ENCODE results near the gene CAPRIN1.
"Not testable (repeated sequence)": the region's sequence is repeated elsewhere in the genome, so short reads cannot be mapped to it uniquely, and the experiment has no call there.

The CAPRIN1 gene

GRCh38 chr11:34050581-34051348 lies 766 bp upstream of the CAPRIN1 start:
- H3K9ac ChIP-seq, result no peak overlapping the region
- TF ChIP-seq CTCF (IDR thresholded peaks at IDR 0.05), result no peak
- H2AFZ ChIP-seq, result peak overlapping the region; percentile 86
- H3K27ac ChIP-seq, result peak overlapping the region; percentile 98
- H3K27me3 ChIP-seq (ENCODE audit: control insufficient read depth, insufficient read depth, low read length), result no peaks in the 10 kb centered on the region
- H3K9me3 ChIP-seq (ENCODE audit: control insufficient read depth, low read length), result no peaks in the 10 kb centered on the region
- H3K4me3 ChIP-seq (ENCODE audit: low read depth, low read length), result peak overlapping the region; percentile 72
- peaks cover 15% of the 10 kb centered on the region for H3K79me2 ChIP-seq
- H3K4me2 ChIP-seq (ENCODE audit: low read length), result peak overlapping the region; percentile 86
- H3K4me1 ChIP-seq, result peaks cover 1% of the 10 kb centered on the region
- H3K36me3 ChIP-seq (ENCODE audit: control insufficient read depth, insufficient read depth, low read length), result no peaks in the 10 kb centered on the region

GRCh38 chr11:34052036-34052607 lies 591 bp downstream of the CAPRIN1 start:
- Histone ChIP-seq H3K27me3 (ENCODE audit: control insufficient read depth, insufficient read depth, low read length) (no peaks in the 10 kb centered on the region), H3K4me2 (ENCODE audit: low read length) (peak overlapping the region; percentile 81), H3K79me2 (peaks cover 19% of the 10 kb centered on the region), H3K4me3 (ENCODE audit: low read depth, low read length) (peak overlapping the region; percentile 80), H3K36me3 (ENCODE audit: control insufficient read depth, insufficient read depth, low read length) (no peaks in the 10 kb centered on the region), H3K4me1 (peaks cover 8% of the 10 kb centered on the region), H3K9ac (peak overlapping the region; percentile 46), H2AFZ (peak overlapping the region; percentile 86), H3K27ac (peak overlapping the region; percentile 98), H3K9me3 (ENCODE audit: control insufficient read depth, low read length) (no peaks in the 10 kb centered on the region)
- TF ChIP-seq CTCF (IDR thresholded peaks at IDR 0.05), result no peak

- no peaks in the 10 kb centered on the region for H3K9me3 ChIP-seq (ENCODE audit: control insufficient read depth, low read length)
- TF ChIP-seq CTCF (IDR thresholded peaks at IDR 0.05), result no peak
- H2AFZ ChIP-seq, result peak overlapping the region; percentile 75
- peaks cover 20% of the 10 kb centered on the region for H3K79me2 ChIP-seq
- no peaks in the 10 kb centered on the region for H3K36me3 ChIP-seq (ENCODE audit: control insufficient read depth, insufficient read depth, low read length)
- H3K4me2 ChIP-seq (ENCODE audit: low read length), result peak overlapping the region; percentile 81
- peak overlapping the region; percentile 46 for H3K9ac ChIP-seq
- H3K4me1 ChIP-seq, result peaks cover 9% of the 10 kb centered on the region
- peak overlapping the region; percentile 80 for H3K4me3 ChIP-seq (ENCODE audit: low read depth, low read length)
- H3K27me3 ChIP-seq (ENCODE audit: control insufficient read depth, insufficient read depth, low read length), result no peaks in the 10 kb centered on the region
- H3K27ac ChIP-seq, result peak overlapping the region; percentile 84
Measured at GRCh38 chr11:34052608-34053160, 1.2 kb downstream of the CAPRIN1 start.

GRCh38 chr11:34053161-34053686 lies 1.7 kb downstream of the CAPRIN1 start:
- peak overlapping the region; percentile 75 for H2AFZ ChIP-seq
- H3K4me1 ChIP-seq, result peaks cover 9% of the 10 kb centered on the region
- no peaks in the 10 kb centered on the region for H3K9me3 ChIP-seq (ENCODE audit: control insufficient read depth, low read length)
- H3K79me2 ChIP-seq, result peaks cover 20% of the 10 kb centered on the region
- H3K4me2 ChIP-seq (ENCODE audit: low read length), result peak overlapping the region; percentile 81
- no peaks in the 10 kb centered on the region for H3K36me3 ChIP-seq (ENCODE audit: control insufficient read depth, insufficient read depth, low read length)
- H3K27me3 ChIP-seq (ENCODE audit: control insufficient read depth, insufficient read depth, low read length), result no peaks in the 10 kb centered on the region
- peak overlapping the region; percentile 28 for H3K9ac ChIP-seq
- H3K4me3 ChIP-seq (ENCODE audit: low read depth, low read length), result peak overlapping the region; percentile 80
- no peak for TF ChIP-seq CTCF (IDR thresholded peaks at IDR 0.05)
- peak overlapping the region; percentile 84 for H3K27ac ChIP-seq

GRCh38 chr11:34054351-34054750 lies 2.8 kb downstream of the CAPRIN1 start:
- not testable (repeated sequence) for H3K27ac ChIP-seq; H3K4me3 ChIP-seq (ENCODE audit: low read depth, low read length); H3K4me2 ChIP-seq (ENCODE audit: low read length); H3K27me3 ChIP-seq (ENCODE audit: control insufficient read depth, insufficient read depth, low read length); H3K4me1 ChIP-seq; H3K9me3 ChIP-seq (ENCODE audit: control insufficient read depth, low read length); H3K36me3 ChIP-seq (ENCODE audit: control insufficient read depth, insufficient read depth, low read length); H2AFZ ChIP-seq; H3K9ac ChIP-seq
- H3K79me2 ChIP-seq, result peaks cover 27% of the 10 kb centered on the region
